CD4-positive, alpha-beta T cell treated with Interferon gamma for 1 hour (primary cell): ENCODE results near the gene IRAG1.
"Not testable (repeated sequence)": the region's sequence is repeated elsewhere in the genome, so short reads cannot be mapped to it uniquely, and the experiment has no call there.

Experiments used
- DNase-seq: peaks from one replicate; pipeline ENCODE4 v3.0.0-alpha.2; 2020

Gene IRAG1

GRCh38 chr11:10699072-10699471, 5.5 kb upstream of the IRAG1 start:
- DNase-seq: no peak

GRCh38 chr11:10697323-10697620, 3.7 kb upstream of the IRAG1 start:
- DNase-seq: no peak

GRCh38 chr11:10696468-10697322, 3.1 kb upstream of the IRAG1 start:
- no peak for DNase-seq

GRCh38 chr11:10695833-10696232, 2.3 kb upstream of the IRAG1 start:
- DNase-seq: no peak

GRCh38 chr11:10694486-10695239, 1.1 kb upstream of the IRAG1 start:
- no peak for DNase-seq

- DNase-seq: no peak
Measured at GRCh38 chr11:10692531-10693115, 932 bp downstream of the IRAG1 start.

- DNase-seq: no peak
Measured at GRCh38 chr11:10688401-10688800, 5.2 kb downstream of the IRAG1 start.

GRCh38 chr11:10686311-10686710, 7.2 kb downstream of the IRAG1 start:
- no peak for DNase-seq

- no peak for DNase-seq
Measured at GRCh38 chr11:10683429-10683828, 10.1 kb downstream of the IRAG1 start.

GRCh38 chr11:10680956-10681487, 12.5 kb downstream of the IRAG1 start:
- no peak for DNase-seq

- DNase-seq: not testable (repeated sequence)
Measured at GRCh38 chr11:10680279-10680678, 13.3 kb downstream of the IRAG1 start.

GRCh38 chr11:10679644-10680043, 13.9 kb downstream of the IRAG1 start:
- no peak for DNase-seq

- no peak for DNase-seq
Measured at GRCh38 chr11:10678101-10678500, 15.5 kb downstream of the IRAG1 start.

- DNase-seq: no peak
Measured at GRCh38 chr11:10676919-10677318, 16.6 kb downstream of the IRAG1 start.

GRCh38 chr11:10674911-10675440, 18.6 kb downstream of the IRAG1 start:
- no peak for DNase-seq

GRCh38 chr11:10674440-10674855, 19.1 kb downstream of the IRAG1 start:
- DNase-seq: no peak

- DNase-seq: no peak
Measured at GRCh38 chr11:10673501-10674062, 20.0 kb downstream of the IRAG1 start.

- DNase-seq: no peak
Measured at GRCh38 chr11:10670099-10670498, 23.5 kb downstream of the IRAG1 start.

GRCh38 chr11:10669258-10670033, 24.1 kb downstream of the IRAG1 start:
- no peak for DNase-seq

GRCh38 chr11:10667521-10667885, 26.1 kb downstream of the IRAG1 start:
- DNase-seq: no peak

GRCh38 chr11:10666556-10667520, 26.7 kb downstream of the IRAG1 start:
- DNase-seq: no peak
